Measurements from ENCODE around the gene ASCL5.
A peak's percentile ranks its signal among the peaks of the same experiment; 100 is the strongest.

ASCL5 gene

DNA sequence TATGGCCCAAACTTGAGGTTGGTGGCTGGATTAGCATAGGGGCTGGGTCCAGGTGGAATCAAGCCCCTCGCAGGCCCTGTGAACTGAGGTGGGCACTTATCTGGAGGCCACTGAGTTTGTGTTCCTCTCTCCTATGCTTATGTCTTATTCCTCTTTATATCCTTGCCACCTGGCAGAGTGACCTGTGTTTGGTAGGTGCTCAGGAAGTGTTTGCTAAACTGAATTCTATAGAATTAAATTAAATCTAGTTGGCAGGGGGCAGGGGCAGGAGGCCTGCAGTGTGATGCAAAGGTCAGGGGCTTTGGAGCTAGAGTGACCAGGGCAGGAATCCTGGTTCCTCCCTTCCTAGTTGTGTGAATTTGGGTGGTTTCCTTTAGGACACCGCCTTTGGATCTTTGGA lies 28.4 kb upstream of the ASCL5 start:
- Histone ChIP-seq H3K4me2 (no peak overlapping the region), H3K4me3 (no peak overlapping the region), H3K27ac (no peak overlapping the region), H4K20me1 (no peaks in the 10 kb centered on the region; a peak in 1 of 22 replicates), H3K9me3 (replicated peaks in 1 of 11) (peaks cover 0 to 16% (median 9%) of the 10 kb centered on the region in 11 experiments; a peak in 10 of 22 replicates), H3K27me3 (no peaks in the 10 kb centered on the region), H3K4me1 (peaks cover 15 to 25% (median 21%) of the 10 kb centered on the region in 10 experiments), H3K36me3 (peaks cover 17 to 21% (median 19%) of the 10 kb centered on the region in 11 experiments; a peak in 21 of 22 replicates), H3K9ac (no peak overlapping the region)
- TF ChIP-seq Cebpa-rat (IDR thresholded peaks at IDR 0.05), result no peak

DNA sequence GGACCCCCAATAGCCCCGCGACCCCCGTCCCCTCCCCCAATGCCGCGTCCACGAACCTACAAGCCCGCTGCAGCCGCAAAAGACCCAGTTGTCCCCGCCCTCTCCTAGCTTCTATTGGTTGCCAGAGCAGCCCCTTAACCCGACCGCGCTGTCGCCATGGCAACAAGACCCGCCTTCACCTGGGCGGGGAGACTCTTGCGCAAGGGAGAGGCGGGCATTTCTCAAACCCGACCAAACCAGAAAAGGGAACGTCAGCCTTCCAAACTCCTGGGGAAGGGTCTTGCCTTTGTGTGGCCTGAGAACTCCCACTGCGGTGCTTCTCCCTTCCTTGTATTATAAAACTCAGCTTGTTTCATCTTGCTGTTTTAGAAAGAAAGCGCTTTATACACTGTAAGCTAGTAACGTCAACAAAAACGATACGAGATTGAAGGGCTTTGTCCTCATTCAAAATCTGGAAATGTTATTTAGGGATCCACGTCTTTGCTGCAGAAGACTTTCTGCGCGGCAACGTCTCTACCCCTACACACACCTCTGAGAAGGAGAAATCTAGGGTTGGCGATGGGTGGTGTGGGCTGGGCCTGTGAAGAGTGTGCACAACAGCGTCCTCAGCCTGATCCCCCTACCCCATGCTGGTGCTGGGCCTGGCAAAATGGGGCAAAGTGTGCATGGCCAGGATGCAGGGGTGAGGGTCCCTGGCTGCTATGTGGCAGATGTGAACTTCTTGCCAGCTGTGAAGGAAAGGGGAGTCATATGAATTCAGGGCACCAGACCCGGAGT lies 27.6 kb upstream of the ASCL5 start, which contains the start of gene TMEM9:
TMEM9 (minus strand) TSS at position 86 of the 777 bp plus-strand sequence. CDS start 551 bp downstream, outside the sequence.
- H3K4me3 ChIP-seq, result peak within 1 kb of the TSS; percentile 65 to 85 (median 82)
- peak within 1 kb of the TSS; percentile 74 to 90 (median 85) for H3K9ac ChIP-seq
- peak within 1 kb of the TSS; percentile 5 to 90 (median 84); a peak in 21 of 22 replicates for H3K27ac ChIP-seq
- peaks cover 0 to 4% (median 0%) of the 10 kb centered on the region in 11 experiments; a peak in 2 of 22 replicates for H4K20me1 ChIP-seq
- TF ChIP-seq Cebpa-rat (IDR thresholded peaks at IDR 0.05), result peak; percentile 87 to 99 (median 96)
- peaks cover 25 to 29% (median 27%) of the 10 kb centered on the region in 11 experiments; a peak in 21 of 22 replicates for H3K36me3 ChIP-seq
- H3K4me2 ChIP-seq, result peak within 1 kb of the TSS; percentile 83 to 99 (median 97)
- peaks cover 15 to 25% (median 21%) of the 10 kb centered on the region in 10 experiments for H3K4me1 ChIP-seq
- no peaks in the 10 kb centered on the region for H3K27me3 ChIP-seq
- peaks cover 0 to 16% (median 9%) of the 10 kb centered on the region in 11 experiments; a peak in 10 of 22 replicates for H3K9me3 ChIP-seq (replicated peaks in 1 of 11)

DNA sequence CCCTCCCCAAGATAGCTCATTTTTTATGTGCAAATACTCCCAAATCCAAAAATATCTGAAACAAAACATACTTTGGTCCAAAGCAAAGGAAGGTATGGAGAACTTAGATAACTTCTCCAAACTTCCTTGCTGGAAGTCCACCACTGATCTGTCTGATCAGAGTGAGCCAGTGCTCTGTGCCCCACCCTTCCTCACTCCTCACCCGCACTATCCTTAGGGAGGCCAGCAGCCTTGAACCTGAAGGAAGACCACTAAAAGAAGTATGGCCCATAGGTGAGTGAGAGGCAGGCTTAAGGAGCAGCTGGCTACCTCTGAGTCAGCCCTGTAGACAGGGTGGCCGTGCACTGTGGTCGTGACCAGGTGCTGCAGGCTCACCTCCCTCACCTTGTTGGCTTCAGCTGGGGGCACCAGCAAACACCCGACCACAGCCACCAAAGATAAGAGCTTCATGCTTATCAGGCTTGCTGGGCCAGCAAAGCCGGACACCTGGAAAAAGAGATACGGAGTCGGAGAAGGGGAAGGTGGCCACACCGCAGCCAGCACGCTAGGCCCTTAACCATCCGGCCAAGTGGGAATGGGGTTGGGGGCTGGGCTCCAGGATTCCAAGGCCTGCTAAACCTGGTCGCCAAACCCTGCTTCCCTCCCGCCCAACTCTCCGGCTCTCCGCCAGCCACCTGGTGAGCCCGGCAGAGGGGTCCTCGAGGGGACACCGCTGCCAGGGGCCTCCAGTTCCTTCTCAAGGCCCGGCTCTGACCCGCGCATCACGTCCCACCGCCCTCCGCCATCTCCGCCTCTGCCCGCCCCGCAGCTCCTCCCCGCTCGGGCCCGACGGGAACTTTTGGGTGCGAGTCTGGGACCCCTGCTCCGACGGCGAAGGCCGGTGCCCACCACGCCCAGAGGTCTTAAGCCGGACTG lies 26.7 kb upstream of the ASCL5 start:
- no peak for TF ChIP-seq Cebpa-rat (IDR thresholded peaks at IDR 0.05)
- peaks cover 0 to 16% (median 9%) of the 10 kb centered on the region in 11 experiments; a peak in 10 of 22 replicates for H3K9me3 ChIP-seq (replicated peaks in 1 of 11)
- H4K20me1 ChIP-seq, result peaks cover 0 to 10% (median 0%) of the 10 kb centered on the region in 11 experiments; a peak in 5 of 22 replicates
- peak overlapping the region; percentile 65 to 85 (median 82) for H3K4me3 ChIP-seq
- H3K36me3 ChIP-seq, result peaks cover 27 to 37% (median 35%) of the 10 kb centered on the region in 11 experiments
- peaks cover 15 to 25% (median 21%) of the 10 kb centered on the region in 10 experiments for H3K4me1 ChIP-seq
- peak overlapping the region; percentile 5 to 90 (median 84); a peak in 21 of 22 replicates for H3K27ac ChIP-seq
- H3K9ac ChIP-seq, result peak overlapping the region; percentile 74 to 90 (median 85)
- H3K4me2 ChIP-seq, result peak overlapping the region; percentile 83 to 99 (median 97)
- H3K27me3 ChIP-seq, result no peaks in the 10 kb centered on the region

DNA sequence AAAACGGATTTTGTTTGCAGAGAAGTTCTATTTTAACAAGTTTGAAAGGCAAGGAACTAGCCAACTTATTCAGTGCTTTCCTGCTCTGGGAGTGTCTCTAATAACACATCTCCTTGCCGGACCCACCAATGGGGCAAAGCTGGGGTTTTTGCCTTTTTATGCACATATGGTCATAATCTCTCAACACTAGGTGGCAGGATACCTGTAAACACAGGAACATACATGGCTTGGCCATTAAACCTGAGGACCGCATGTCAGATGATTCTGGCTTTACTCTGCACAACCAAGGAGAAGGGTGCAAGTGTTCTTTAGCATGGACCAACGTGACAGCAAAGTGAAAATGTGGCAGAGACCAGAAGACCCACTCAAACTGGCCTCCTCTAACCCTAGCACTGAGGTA lies 22.4 kb upstream of the ASCL5 start:
- H3K9me3 ChIP-seq (replicated peaks in 1 of 11), result no peaks in the 10 kb centered on the region
- no peak overlapping the region for H3K27ac ChIP-seq
- TF ChIP-seq Cebpa-rat (IDR thresholded peaks at IDR 0.05), result no peak
- no peak overlapping the region for H3K4me3 ChIP-seq
- no peak overlapping the region for H3K9ac ChIP-seq
- peaks cover 0 to 44% (median 16%) of the 10 kb centered on the region in 11 experiments; a peak in 9 of 22 replicates for H4K20me1 ChIP-seq
- H3K36me3 ChIP-seq, result peaks cover 70 to 81% (median 78%) of the 10 kb centered on the region in 11 experiments
- H3K4me2 ChIP-seq, result no peak overlapping the region
- no peaks in the 10 kb centered on the region for H3K27me3 ChIP-seq
- H3K4me1 ChIP-seq, result peaks cover 10 to 20% (median 15%) of the 10 kb centered on the region in 10 experiments

DNA sequence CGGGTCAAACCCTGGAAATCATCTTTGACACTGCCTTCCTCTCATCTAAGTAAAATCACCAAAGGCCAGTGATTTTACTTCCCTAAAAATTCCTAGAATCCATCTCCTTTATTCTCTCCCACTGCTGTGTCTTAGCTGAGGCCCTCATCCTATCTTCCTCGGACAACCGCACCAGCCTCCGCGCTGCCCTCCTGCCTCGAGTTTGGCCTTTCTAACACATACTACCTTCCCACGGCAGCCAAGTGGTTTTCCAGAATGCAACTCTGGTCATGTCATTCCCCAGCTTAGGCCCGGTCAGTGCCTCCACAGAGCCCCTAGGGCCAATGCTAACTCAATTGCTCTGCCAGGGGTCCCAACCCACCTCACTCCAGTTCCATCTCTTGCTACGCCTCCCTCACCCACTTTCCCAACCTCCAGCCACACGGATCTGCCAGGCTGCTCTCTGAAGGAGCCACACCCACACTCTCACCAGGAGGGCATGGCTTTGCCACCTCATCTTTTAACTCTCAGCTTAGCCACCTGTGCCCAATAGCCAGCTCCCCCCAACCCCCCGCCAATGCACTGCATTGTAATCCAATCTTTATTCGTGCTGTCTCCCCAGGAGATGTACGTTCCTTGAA lies 20.5 kb upstream of the ASCL5 start:
- Histone ChIP-seq H3K27me3 (no peaks in the 10 kb centered on the region), H3K4me1 (peaks cover 0 to 16% (median 9%) of the 10 kb centered on the region in 10 experiments; a peak in 15 of 20 replicates), H3K27ac (no peak overlapping the region), H3K9ac (no peak overlapping the region), H3K4me3 (no peak overlapping the region), H4K20me1 (peaks cover 0 to 63% (median 16%) of the 10 kb centered on the region in 11 experiments; a peak in 9 of 22 replicates), H3K9me3 (replicated peaks in 1 of 11) (no peaks in the 10 kb centered on the region), H3K36me3 (peaks cover 89 to 100% (median 97%) of the 10 kb centered on the region in 11 experiments), H3K4me2 (no peak overlapping the region)
- TF ChIP-seq Cebpa-rat (IDR thresholded peaks at IDR 0.05), result no peak

DNA sequence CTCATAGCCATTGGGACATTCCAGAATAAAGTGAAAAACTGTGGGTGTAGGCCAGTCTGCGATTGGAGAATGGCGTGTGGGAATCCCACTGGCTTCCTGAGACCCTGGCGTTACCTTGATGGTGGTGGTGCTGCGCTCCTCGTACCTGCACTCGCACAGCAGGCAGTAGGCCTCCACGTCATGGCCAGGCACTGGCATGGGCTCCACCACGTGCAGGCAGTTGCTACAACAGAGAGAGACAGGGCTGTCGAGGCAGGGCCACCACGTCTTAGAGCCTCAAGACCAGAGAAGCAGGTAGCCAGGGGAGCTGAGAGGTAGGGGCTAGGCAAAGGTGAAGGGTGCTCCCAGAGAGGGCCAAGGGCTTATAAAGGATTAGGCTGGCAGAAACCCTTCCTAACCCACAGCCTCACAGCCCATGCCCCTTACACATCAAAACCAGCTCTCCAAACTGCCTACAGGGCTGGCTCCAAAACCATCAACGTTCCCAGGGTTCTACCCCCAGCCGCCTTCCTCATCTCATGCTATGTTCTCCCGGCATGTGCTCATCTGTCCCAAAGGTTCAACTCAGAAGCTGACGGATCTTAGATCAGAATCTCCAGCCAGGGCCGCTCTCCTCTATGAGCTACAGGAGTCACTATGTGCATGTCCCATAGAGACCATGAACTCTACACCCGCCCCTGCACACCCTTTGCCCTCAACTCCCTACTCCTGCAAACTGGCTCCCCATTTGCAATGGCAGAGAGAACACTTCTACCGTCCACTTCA lies 19.8 kb upstream of the ASCL5 start:
- TF ChIP-seq Cebpa-rat (IDR thresholded peaks at IDR 0.05), result no peak
- no peak overlapping the region for H3K4me2 ChIP-seq
- H3K27me3 ChIP-seq, result no peaks in the 10 kb centered on the region
- peaks cover 0 to 23% (median 14%) of the 10 kb centered on the region in 10 experiments; a peak in 15 of 20 replicates for H3K4me1 ChIP-seq
- peaks cover 0 to 70% (median 19%) of the 10 kb centered on the region in 11 experiments; a peak in 11 of 22 replicates for H4K20me1 ChIP-seq
- no peak overlapping the region for H3K9ac ChIP-seq
- H3K27ac ChIP-seq, result no peak overlapping the region
- no peak overlapping the region for H3K4me3 ChIP-seq
- no peaks in the 10 kb centered on the region for H3K9me3 ChIP-seq (replicated peaks in 1 of 11)
- peaks cover 92 to 100% (median 99%) of the 10 kb centered on the region in 11 experiments for H3K36me3 ChIP-seq

DNA sequence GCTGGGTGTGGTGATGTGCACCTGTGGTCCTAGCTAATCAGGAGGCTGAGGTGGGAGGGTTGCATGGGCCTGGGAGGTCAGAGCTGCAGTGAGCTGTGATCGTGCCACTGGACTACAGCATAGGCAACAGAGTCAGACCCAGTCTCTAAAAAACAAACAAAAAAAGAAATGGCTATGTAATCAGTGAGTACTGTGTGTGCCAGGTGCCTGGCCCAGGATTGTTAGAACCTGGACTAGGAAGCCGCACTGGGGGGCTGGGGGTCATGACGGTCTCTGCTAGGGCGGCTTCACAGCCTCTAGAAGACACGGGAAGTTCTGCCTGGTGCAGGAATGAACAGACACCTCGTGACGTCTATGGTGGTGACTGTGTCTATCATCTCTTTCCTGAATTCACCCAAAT lies 18.8 kb upstream of the ASCL5 start:
- no peaks in the 10 kb centered on the region for H3K27me3 ChIP-seq
- H3K9me3 ChIP-seq (replicated peaks in 1 of 11), result no peaks in the 10 kb centered on the region
- no peak overlapping the region for H3K4me3 ChIP-seq
- no peak overlapping the region for H3K4me2 ChIP-seq
- no peak overlapping the region for H3K27ac ChIP-seq
- H3K36me3 ChIP-seq, result peaks cover 83 to 96% (median 94%) of the 10 kb centered on the region in 11 experiments
- no peak overlapping the region for H3K9ac ChIP-seq
- H4K20me1 ChIP-seq, result peaks cover 0 to 80% (median 27%) of the 10 kb centered on the region in 11 experiments; a peak in 10 of 22 replicates
- H3K4me1 ChIP-seq, result peaks cover 5 to 33% (median 24%) of the 10 kb centered on the region in 10 experiments
- no peak for TF ChIP-seq Cebpa-rat (IDR thresholded peaks at IDR 0.05)

Data from BLaER1 treated with 17β-estradiol and CSF1 and Interleukin-3, amounts not matched to agents 10 nM and 100 nM (cell line).